Measurements from ENCODE around the gene PHF20. TPM values are rescaled to one million over a fixed set of nuclear protein-coding genes. Genes with fewer than 3 reads are reported as not detected.

The PHF20 gene
- total RNA-seq, 3 donors from 2014 or later = 48.5 to 60.0 (median 59.7) TPM

DNA sequence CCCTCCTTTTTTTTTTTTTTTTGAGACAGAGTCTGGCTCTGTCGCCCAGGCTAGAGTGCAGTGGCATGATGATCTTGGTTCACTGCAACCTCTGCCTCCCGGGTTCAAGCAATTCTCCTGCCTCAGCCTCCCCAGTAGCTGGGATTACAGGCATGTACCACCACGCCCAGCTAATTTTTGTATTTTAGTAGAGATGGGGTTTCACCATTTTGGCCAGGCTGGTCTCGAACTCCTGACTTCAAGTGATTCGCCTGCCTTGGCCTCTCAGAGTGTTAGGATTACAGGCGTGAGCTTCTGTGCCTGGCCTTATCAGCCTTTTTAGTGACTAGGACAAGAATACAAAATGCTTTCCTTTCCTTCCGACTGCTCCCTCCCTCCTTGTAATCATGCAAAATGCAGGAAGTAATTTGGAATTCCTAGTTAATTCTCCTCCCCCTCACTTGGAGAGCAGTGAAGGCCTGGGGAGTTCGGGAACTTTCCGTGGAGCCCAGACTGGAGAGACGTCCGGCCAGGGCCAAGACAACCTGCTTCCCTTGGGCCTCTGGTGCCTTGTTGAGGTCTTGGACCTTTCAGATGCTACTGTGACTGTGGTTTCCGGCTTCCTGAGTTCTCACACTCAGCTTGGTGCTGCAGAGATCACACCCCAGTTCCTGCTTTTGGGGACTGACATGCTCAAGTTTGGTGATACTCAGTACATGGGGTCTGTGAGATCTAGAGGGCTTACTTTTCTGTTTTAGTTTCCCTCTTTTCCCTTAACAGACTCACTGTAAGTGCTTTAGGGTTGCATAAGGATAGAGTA, 3.9 kb upstream of the PHF20 start:
- H3K36me3 ChIP-seq = no peaks in the 10 kb centered on the region
- peaks cover 3 to 13% of the 10 kb centered on the region in 2 donors for H3K4me1 ChIP-seq
- H3K4me3 ChIP-seq = peak overlapping the region in 1 of 3 donors; percentile 25
- peak overlapping the region; percentile 95 for H3K27ac ChIP-seq
- H3K27me3 ChIP-seq = no peaks in the 10 kb centered on the region
- peak in 1 of 2 donors; percentile 36 for DNase-seq (ENCODE audit: low spot score in 2 of 2)
- TF ChIP-seq, protein P1, sequence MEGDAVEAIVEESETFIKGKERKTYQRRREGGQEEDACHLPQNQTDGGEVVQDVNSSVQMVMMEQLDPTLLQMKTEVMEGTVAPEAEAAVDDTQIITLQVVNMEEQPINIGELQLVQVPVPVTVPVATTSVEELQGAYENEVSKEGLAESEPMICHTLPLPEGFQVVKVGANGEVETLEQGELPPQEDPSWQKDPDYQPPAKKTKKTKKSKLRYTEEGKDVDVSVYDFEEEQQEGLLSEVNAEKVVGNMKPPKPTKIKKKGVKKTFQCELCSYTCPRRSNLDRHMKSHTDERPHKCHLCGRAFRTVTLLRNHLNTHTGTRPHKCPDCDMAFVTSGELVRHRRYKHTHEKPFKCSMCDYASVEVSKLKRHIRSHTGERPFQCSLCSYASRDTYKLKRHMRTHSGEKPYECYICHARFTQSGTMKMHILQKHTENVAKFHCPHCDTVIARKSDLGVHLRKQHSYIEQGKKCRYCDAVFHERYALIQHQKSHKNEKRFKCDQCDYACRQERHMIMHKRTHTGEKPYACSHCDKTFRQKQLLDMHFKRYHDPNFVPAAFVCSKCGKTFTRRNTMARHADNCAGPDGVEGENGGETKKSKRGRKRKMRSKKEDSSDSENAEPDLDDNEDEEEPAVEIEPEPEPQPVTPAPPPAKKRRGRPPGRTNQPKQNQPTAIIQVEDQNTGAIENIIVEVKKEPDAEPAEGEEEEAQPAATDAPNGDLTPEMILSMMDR (IDR thresholded peaks at IDR 0.05) = no peak
- no peak for TF ChIP-seq POLR2A (IDR thresholded peaks at IDR 0.05)
- peak in 2 of 3 donors; percentile 27 to 30 for TF ChIP-seq POLR2AphosphoS5 (IDR thresholded peaks at IDR 0.05)
- H3K9me3 ChIP-seq = no peaks in the 10 kb centered on the region
- intact Hi-C loops (cut with DNase I; ENCODE audit: low total_unique reads) = no loop called here

DNA sequence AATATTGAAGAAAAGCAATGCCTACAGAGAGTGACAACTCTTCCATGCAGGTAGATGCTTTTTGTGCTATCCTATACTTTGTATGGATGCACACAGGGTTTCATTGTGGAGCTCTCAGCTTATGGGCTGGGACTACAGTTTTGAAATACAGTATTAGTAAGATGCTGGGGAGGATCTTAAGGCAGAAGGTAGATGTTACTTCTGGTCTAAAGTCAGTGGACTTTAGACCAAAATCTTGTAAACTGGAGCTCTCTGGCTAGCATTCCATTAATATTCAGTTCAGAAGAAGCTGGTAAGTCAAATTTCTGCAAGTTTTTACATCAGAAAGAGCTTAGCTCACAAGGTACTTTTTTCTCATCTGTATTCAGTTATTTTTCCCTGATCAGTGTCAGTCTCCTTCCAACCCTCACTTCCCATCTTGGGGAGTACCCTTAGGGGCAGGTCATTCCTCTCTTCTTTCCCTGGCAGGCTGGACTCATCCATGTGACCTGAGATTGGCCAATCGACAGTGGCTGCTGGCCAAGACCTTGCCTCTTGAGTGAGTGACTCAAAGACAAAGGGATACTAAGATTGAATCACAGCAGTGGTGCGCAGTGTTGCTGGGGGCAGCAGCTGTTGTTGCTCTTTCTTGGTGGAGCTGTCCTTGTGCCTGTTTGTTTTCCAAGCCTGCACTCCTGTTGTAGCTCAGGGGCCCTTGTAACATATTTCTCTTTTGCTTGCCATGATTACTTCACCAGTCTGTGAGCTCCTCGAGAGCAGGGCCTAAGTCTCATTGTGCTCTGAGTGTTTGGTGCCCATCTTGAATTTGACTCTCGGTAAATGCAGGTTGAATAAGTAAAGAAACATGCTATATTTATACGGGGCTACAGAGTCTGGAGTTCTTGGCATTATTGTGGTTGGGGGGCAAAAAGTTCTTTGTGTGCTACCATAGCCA, 2.8 kb upstream of the PHF20 start:
- Histone ChIP-seq H3K36me3 (no peaks in the 10 kb centered on the region), H3K4me1 (peaks cover 3 to 13% of the 10 kb centered on the region in 2 donors), H3K27me3 (no peaks in the 10 kb centered on the region), H3K27ac (peak overlapping the region; percentile 95), H3K9me3 (no peaks in the 10 kb centered on the region), H3K4me3 (peak overlapping the region in 1 of 3 donors; percentile 3)
- intact Hi-C loops (cut with DNase I; ENCODE audit: low total_unique reads) = no loop called here
- peak; percentile 96 to 97 for DNase-seq (ENCODE audit: low spot score in 2 of 2)
- TF ChIP-seq POLR2A (IDR thresholded peaks at IDR 0.05) (peak; percentile 54), POLR2AphosphoS5 (IDR thresholded peaks at IDR 0.05) (peak; percentile 90 to 99 (median 96))
- TF ChIP-seq, protein P1 (IDR thresholded peaks at IDR 0.05) = no peak

- intact Hi-C loops (cut with DNase I; ENCODE audit: low total_unique reads) = no loop called here
- peaks cover 3 to 13% of the 10 kb centered on the region in 2 donors for H3K4me1 ChIP-seq
- H3K27ac ChIP-seq = peak overlapping the region; percentile 95 to 98
- H3K36me3 ChIP-seq = no peaks in the 10 kb centered on the region
- H3K4me3 ChIP-seq = peak overlapping the region; percentile 61 to 83 (median 76)
- H3K9me3 ChIP-seq = no peaks in the 10 kb centered on the region
- TF ChIP-seq POLR2AphosphoS5 (IDR thresholded peaks at IDR 0.05) (no peak), POLR2A (IDR thresholded peaks at IDR 0.05) (no peak)
- TF ChIP-seq, protein P1 (IDR thresholded peaks at IDR 0.05) = no peak
- no peak for DNase-seq (ENCODE audit: low spot score in 2 of 2)
- H3K27me3 ChIP-seq = no peaks in the 10 kb centered on the region
These were observed 487 bp upstream of the PHF20 start for GRCh38 chr20:35771367-35771688.

DNA sequence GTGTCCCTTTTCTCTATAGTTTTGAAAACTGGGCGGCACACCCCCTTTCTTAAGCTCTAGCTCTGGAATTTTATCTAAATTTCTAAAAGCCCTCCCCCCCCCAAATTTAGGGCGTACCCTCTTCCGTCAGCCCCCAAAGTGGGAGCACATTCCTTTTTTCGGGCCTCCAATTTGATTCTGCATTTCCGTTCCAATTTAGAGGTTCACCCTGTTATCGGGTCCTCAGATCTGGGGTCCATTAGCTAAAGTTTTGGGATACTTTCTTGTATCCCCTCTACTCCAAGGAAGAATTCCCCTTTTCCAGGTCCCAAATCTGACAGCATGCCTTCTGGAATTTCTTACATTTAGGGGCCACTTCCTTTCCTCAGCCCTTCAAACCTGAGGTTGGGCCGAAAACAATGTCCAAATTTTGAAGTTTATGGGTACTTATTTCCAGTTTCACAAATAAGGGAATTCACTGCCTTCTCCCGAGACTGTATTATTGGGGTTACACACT, 796 bp downstream of the PHF20 start:
- intact Hi-C loops (cut with DNase I; ENCODE audit: low total_unique reads) = no loop called here

More for the DNA sequence above, 796 bp downstream of the PHF20 start:
- Histone ChIP-seq H3K9me3 (no peaks in the 10 kb centered on the region), H3K36me3 (no peaks in the 10 kb centered on the region), H3K27me3 (no peaks in the 10 kb centered on the region), H3K4me1 (peaks cover 3 to 13% of the 10 kb centered on the region in 2 donors), H3K4me3 (peak overlapping the region; percentile 61 to 83 (median 76)), H3K27ac (peak overlapping the region; percentile 95 to 98)
- no peak for DNase-seq (ENCODE audit: low spot score in 2 of 2)
- TF ChIP-seq, protein P1 (IDR thresholded peaks at IDR 0.05) = no peak
- no peak for TF ChIP-seq POLR2AphosphoS5 (IDR thresholded peaks at IDR 0.05)
- no peak for TF ChIP-seq POLR2A (IDR thresholded peaks at IDR 0.05)

Measured in breast epithelium (tissue), 4 donors.